HepG2 (cell line): ENCODE measurements around the gene TP63. TPM values are rescaled to one million over a fixed set of nuclear protein-coding genes. Genes with fewer than 3 reads are reported as not detected.

Experiments used
- CBX1 ChIP-seq: IDR thresholded peaks from one replicate; pipeline ENCODE4 v1.6.1; 2016; ENCODE audit warnings: antibody characterized with exemption, low read depth
- FOXA3 ChIP-seq: IDR thresholded peaks from 2 replicates; pipeline ENCODE4 v1.6.1; 2016; ENCODE audit warnings: missing genetic modification reagents, missing compliant biosample characterization
- MTA1 ChIP-seq: sonication (generic); formaldehyde crosslinking; IDR thresholded peaks from 2 replicates; pipeline ENCODE4 v1.4.0; 2020; ENCODE audit warnings: missing genetic modification reagents, mild to moderate bottlenecking, borderline replicate concordance
- POLR2AphosphoS5 ChIP-seq: IDR thresholded peaks from 2 replicates; pipeline ENCODE4 v1.6.1; 2012; ENCODE audit warnings: low read depth, low read length
- STAT5B ChIP-seq: sonication (generic); formaldehyde crosslinking; IDR thresholded peaks from 2 replicates; pipeline ENCODE4 v1.4.0; 2020; ENCODE audit warnings: missing genetic modification reagents
- U2AF1 ChIP-seq: fragments of 200-400 bp; formaldehyde crosslinking; optimal IDR thresholded peaks from 2 replicates; pipeline ENCODE3; 2017; ENCODE audit warnings: mild to moderate bottlenecking, low read depth, low read length
- YEATS4 ChIP-seq: sonication (generic); formaldehyde crosslinking; IDR thresholded peaks from 2 replicates; pipeline ENCODE4 v1.4.0; 2020; ENCODE audit warnings: missing genetic modification reagents, borderline replicate concordance
- ZFP41 ChIP-seq: sonication (generic); formaldehyde crosslinking; IDR thresholded peaks from 2 replicates; pipeline ENCODE4 v1.4.0; 2020; ENCODE audit warnings: mild to moderate bottlenecking, missing genetic modification reagents, borderline replicate concordance
- ZNF30 ChIP-seq: sonication (generic); formaldehyde crosslinking; IDR thresholded peaks from 2 replicates; pipeline ENCODE4 v1.5.0; 2020; ENCODE audit warnings: mild to moderate bottlenecking, missing genetic modification reagents
- ZNF484 ChIP-seq: sonication (generic); formaldehyde crosslinking; IDR thresholded peaks from 2 replicates; pipeline ENCODE4 v1.5.1; 2020; ENCODE audit warnings: mild to moderate bottlenecking, low read depth, missing genetic modification reagents, borderline replicate concordance
- ZNF660 ChIP-seq: sonication (generic); formaldehyde crosslinking; IDR thresholded peaks from 2 replicates; pipeline ENCODE4 v1.5.1; 2020; ENCODE audit warnings: mild to moderate bottlenecking, low read depth, missing genetic modification reagents, borderline replicate concordance
- ZNF775 ChIP-seq: sonication (generic); formaldehyde crosslinking; IDR thresholded peaks from 2 replicates; pipeline ENCODE4 v1.4.0; 2020; ENCODE audit warnings: missing genetic modification reagents, mild to moderate bottlenecking, moderate library complexity, borderline replicate concordance
- polyA plus RNA-seq, 8 experiments: library from polyadenylated mRNA; depleted of rRNA in 3 of 8; stranded (reverse) in 7 of 8; unstranded in 1 of 8; fragments of >200 nt; fragmentation: Illumina TruSeq in 4 of 8; extraction: Trizol in 4 of 8; gene quantifications; 2 replicates each; pipeline versions ENCODE4 v1.2.1 to v1.2.3, GENCODE V29; 2011 to 2016; ENCODE audit warnings: low read depth in 4 of 8, missing spikeins in 1 of 8, mixed read lengths in 1 of 8; ENCODE audit not compliant: insufficient read depth in 1 of 8
- total RNA-seq, 5 experiments: library from RNA; depleted of rRNA; stranded (reverse); fragments of >200 nt; fragmentation: Illumina TruSeq; extraction: Trizol; gene quantifications; 2 replicates each; pipeline ENCODE4 v1.2.3, GENCODE V29; 2016; ENCODE audit warnings: low read depth in 1 of 5
- TF ChIP-seq, protein P1 (sequence below): IDR thresholded peaks from 2 replicates; pipeline ENCODE4 v1.6.1; 2016; ENCODE audit warnings: low read depth, missing genetic modification reagents, missing compliant biosample characterization

The TP63 gene
- total and polyA plus RNA-seq, 2 of the 13 experiments (the other 11 are each of a cell fraction or from before 2014, with no cell fraction given) = not detected

DNA sequence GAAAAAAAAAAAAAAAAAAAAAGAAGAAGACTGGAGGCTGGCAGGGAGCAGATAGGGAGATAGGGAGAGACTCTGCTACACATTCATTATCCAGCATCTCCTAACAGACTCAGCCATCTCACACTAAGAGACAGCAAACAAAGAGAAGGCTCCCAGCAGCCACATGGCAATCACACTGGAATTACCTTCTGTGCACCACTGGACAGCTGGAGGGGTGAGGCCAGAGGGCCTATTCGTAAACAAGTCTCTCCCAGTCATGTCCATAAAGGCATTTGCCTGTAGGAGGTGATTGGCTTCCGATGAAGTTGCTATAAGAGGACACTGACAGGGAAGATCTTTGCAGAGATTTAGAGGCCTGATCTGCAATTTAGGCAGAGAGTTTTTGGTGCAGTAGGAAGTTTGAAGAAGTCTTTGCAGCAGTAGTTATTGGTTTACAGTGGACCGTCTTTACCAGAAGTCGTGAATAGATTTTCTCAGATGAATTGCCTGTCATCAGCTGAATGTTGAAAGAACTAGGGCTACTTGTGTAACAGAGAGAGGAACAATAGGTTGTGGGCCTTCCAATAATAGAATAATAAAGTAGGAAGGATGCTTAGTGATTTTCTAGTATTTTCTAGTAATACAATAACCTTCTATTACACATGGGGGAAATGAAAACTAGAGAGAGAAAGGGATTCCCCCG is 89.7 kb downstream of the TP63 start (continued):
- TF ChIP-seq, protein P1, sequence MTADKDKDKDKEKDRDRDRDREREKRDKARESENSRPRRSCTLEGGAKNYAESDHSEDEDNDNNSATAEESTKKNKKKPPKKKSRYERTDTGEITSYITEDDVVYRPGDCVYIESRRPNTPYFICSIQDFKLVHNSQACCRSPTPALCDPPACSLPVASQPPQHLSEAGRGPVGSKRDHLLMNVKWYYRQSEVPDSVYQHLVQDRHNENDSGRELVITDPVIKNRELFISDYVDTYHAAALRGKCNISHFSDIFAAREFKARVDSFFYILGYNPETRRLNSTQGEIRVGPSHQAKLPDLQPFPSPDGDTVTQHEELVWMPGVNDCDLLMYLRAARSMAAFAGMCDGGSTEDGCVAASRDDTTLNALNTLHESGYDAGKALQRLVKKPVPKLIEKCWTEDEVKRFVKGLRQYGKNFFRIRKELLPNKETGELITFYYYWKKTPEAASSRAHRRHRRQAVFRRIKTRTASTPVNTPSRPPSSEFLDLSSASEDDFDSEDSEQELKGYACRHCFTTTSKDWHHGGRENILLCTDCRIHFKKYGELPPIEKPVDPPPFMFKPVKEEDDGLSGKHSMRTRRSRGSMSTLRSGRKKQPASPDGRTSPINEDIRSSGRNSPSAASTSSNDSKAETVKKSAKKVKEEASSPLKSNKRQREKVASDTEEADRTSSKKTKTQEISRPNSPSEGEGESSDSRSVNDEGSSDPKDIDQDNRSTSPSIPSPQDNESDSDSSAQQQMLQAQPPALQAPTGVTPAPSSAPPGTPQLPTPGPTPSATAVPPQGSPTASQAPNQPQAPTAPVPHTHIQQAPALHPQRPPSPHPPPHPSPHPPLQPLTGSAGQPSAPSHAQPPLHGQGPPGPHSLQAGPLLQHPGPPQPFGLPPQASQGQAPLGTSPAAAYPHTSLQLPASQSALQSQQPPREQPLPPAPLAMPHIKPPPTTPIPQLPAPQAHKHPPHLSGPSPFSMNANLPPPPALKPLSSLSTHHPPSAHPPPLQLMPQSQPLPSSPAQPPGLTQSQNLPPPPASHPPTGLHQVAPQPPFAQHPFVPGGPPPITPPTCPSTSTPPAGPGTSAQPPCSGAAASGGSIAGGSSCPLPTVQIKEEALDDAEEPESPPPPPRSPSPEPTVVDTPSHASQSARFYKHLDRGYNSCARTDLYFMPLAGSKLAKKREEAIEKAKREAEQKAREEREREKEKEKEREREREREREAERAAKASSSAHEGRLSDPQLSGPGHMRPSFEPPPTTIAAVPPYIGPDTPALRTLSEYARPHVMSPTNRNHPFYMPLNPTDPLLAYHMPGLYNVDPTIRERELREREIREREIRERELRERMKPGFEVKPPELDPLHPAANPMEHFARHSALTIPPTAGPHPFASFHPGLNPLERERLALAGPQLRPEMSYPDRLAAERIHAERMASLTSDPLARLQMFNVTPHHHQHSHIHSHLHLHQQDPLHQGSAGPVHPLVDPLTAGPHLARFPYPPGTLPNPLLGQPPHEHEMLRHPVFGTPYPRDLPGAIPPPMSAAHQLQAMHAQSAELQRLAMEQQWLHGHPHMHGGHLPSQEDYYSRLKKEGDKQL (CRISPR knock-in tag) = no peak
- TF ChIP-seq ZNF660 = no peak
- no peak for TF ChIP-seq ZNF30 (CRISPR knock-in tag)
- no peak for TF ChIP-seq ZNF775 (CRISPR knock-in tag)
- TF ChIP-seq POLR2AphosphoS5 = no peak
- TF ChIP-seq MTA1 (CRISPR knock-in tag) = no peak
- TF ChIP-seq ZFP41 (CRISPR knock-in tag) = no peak
- TF ChIP-seq FOXA3 (CRISPR knock-in tag) = no peak
- no peak for TF ChIP-seq U2AF1
- TF ChIP-seq STAT5B = no peak
- no peak for TF ChIP-seq ZNF484 (CRISPR knock-in tag)
- no peak for TF ChIP-seq CBX1
- TF ChIP-seq YEATS4 = no peak
